Gastrocnemius medialis (tissue), 4 donors: ENCODE results near the gene UBE2M.

Experiments used
- CTCF ChIP-seq, 5 experiments: fragments of 450-650 bp in 3 of 5; fragments of 200-600 bp in 2 of 5; sonication (generic) in 2 of 5; IDR thresholded peaks in 4 of 5; conservative IDR thresholded peaks in 1 of 5; 1 replicate in 4 of 5; 2 replicates in 1 of 5; pipeline ENCODE4 v1.5.1; 2016 to 2019; ENCODE audit warnings: antibody characterized with exemption in 5 of 5, mild to moderate bottlenecking in 3 of 5, moderate library complexity in 3 of 5
- POLR2A ChIP-seq, 2 donors: fragments of 450-650 bp; IDR thresholded peaks; one replicate each; pipeline ENCODE4 v1.6.1; 2017; ENCODE audit warnings: antibody characterized with exemption in 2 of 2, mild to moderate bottlenecking in 2 of 2, moderate library complexity in 2 of 2

GRCh38 chr19:58538257-58539168 is 19.9 kb downstream of the UBE2M start:
- TF ChIP-seq CTCF (IDR thresholded peaks at IDR 0.05 in 4 of 5, conservative IDR thresholded peaks at IDR 0.05 in 1 of 5), result no peak
- TF ChIP-seq POLR2A (IDR thresholded peaks at IDR 0.05), result no peak
